ENCODE results near the gene YIPF6. TPM values are rescaled to one million over a fixed set of nuclear protein-coding genes. Genes with fewer than 3 reads are reported as not detected.

The YIPF6 gene
- total and polyA plus RNA-seq, 2 donors (not counting 1 experiment from before 2014, with no cell fraction given) = 2.4 to 18.6 TPM

DNA sequence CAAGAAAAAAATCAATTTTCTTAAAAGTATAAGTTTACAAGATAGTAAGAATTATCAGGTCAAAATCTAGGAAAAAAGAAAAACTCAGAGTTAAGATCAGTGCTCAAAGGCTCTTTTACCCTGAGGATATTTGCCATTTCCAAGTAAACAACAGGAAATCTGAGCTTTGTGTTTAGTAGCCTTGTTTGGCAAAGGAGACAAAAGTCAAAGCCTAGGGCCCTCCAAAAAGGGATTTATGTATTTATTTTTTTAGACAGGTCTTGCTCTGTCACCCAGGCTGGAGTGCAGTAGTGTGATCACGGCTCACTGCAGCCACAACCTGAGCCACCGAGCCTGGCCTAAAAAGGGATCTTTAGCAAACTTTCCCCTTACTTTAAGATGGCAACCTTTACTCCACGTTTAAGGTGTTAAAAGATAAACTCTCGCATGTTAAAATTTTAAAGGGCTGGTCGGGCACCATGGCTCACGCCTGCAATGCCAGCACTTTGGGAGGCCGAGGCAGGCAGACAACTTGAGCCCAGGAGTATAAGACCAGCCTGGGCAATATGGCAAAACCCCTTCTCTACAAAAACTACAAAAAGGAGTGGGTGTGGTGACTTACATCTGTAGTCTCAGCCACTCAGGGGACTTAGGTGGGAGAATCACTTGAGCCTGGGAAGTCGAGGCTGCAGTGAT lies 44.2 kb upstream of the YIPF6 start:
- WGBS (ENCODE audit: insufficient coverage) = no CpG with 5 or more reads among the region's 8 CpGs
- no peaks in the 10 kb centered on the region for H3K9me3 ChIP-seq (ENCODE audit: control extremely low read depth in 1 of 3, control insufficient read depth in 2 of 3, insufficient read depth in 1 of 3, low read length in 2 of 3)
- Mint-ChIP-seq H3K4me1 (no peaks in the 10 kb centered on the region), H3K4me3 (no peak overlapping the region), H3K9me3 (ENCODE audit: insufficient read depth) (no peaks in the 10 kb centered on the region), H3K27ac (no peak overlapping the region), H3K27me3 (no peaks in the 10 kb centered on the region)
- H3K4me2 ChIP-seq (replicated peaks; ENCODE audit: low read depth, low read length, poor library complexity, severe bottlenecking) = no peak overlapping the region
- CTCF ChIA-PET = no interaction called here
- no peaks in the 10 kb centered on the region for H3K79me2 ChIP-seq (ENCODE audit: control insufficient read depth, insufficient read depth, low read length)
- intact Hi-C loops (cut with micrococcal nuclease) = no loop called here
- H3K4me3 ChIP-seq (ENCODE audit: control extremely low read depth in 1 of 5, extremely low read depth in 1 of 5, insufficient read depth in 1 of 5, low read depth in 2 of 5, low read length in 4 of 5) = no peak overlapping the region
- POLR2A ChIA-PET = no interaction called here
- H4K20me1 ChIP-seq (ENCODE audit: control insufficient read depth, insufficient read depth, low read length, poor library complexity, severe bottlenecking) = no peaks in the 10 kb centered on the region
- H3K27me3 ChIP-seq (replicated peaks in 1 of 4; ENCODE audit: control extremely low read depth in 1 of 4, control insufficient read depth in 3 of 4, insufficient read depth in 4 of 4, low read length in 3 of 4) = no peaks in the 10 kb centered on the region
- H3K36me3 ChIP-seq (replicated peaks in 1 of 2; ENCODE audit: control extremely low read depth in 1 of 2, control insufficient read depth in 1 of 2, extremely low read depth in 1 of 2, insufficient read depth in 2 of 2, low read length in 1 of 2) = no peaks in the 10 kb centered on the region
- no peak overlapping the region for H3K27ac ChIP-seq (ENCODE audit: low read length in 2 of 2)
- ATAC-seq (ENCODE audit: low read depth) (no peak), DNase-seq (no peak)
- no peaks in the 10 kb centered on the region for H3K4me1 ChIP-seq (ENCODE audit: control insufficient read depth in 2 of 2, insufficient read depth in 2 of 2, low read length in 2 of 2)
- H2AFZ ChIP-seq (ENCODE audit: insufficient read depth, low read depth, low read length, poor library complexity, severe bottlenecking) = no peak overlapping the region
- no peak overlapping the region for H3K9ac ChIP-seq (ENCODE audit: low read length)
- TF ChIP-seq EZH2 (IDR thresholded peaks at IDR 0.05; ENCODE audit: borderline replicate concordance, insufficient read depth, low read depth, low read length, poor library complexity, severe bottlenecking) = no peak
- TF ChIP-seq, protein P1, sequence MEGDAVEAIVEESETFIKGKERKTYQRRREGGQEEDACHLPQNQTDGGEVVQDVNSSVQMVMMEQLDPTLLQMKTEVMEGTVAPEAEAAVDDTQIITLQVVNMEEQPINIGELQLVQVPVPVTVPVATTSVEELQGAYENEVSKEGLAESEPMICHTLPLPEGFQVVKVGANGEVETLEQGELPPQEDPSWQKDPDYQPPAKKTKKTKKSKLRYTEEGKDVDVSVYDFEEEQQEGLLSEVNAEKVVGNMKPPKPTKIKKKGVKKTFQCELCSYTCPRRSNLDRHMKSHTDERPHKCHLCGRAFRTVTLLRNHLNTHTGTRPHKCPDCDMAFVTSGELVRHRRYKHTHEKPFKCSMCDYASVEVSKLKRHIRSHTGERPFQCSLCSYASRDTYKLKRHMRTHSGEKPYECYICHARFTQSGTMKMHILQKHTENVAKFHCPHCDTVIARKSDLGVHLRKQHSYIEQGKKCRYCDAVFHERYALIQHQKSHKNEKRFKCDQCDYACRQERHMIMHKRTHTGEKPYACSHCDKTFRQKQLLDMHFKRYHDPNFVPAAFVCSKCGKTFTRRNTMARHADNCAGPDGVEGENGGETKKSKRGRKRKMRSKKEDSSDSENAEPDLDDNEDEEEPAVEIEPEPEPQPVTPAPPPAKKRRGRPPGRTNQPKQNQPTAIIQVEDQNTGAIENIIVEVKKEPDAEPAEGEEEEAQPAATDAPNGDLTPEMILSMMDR (IDR thresholded peaks at IDR 0.05) = no peak

DNA sequence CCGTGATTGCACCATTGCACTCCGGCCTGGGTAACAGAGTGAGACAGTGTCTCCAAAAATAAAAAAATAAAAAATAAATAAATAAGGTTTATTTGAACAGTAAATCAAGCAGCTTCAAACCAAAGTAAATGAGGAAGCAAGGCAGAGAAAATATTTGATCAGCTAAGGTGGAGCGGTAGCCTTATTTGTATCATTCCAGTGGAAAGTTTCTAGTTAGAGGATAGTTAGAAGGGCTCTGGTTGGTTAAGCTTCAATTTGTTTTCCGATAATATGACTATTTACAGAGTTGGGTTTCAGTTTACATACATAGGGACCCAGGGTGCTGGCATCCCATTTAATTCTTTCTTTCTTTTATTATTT lies 43.7 kb upstream of the YIPF6 start:
- WGBS (ENCODE audit: insufficient coverage) = no CpG with 5 or more reads among the region's 4 CpGs
- POLR2A ChIA-PET = no interaction called here
- no peak for ATAC-seq (ENCODE audit: low read depth)

More for the DNA sequence above, 43.7 kb upstream of the YIPF6 start:
- H3K79me2 ChIP-seq (ENCODE audit: control insufficient read depth, insufficient read depth, low read length) = no peaks in the 10 kb centered on the region
- no peak for TF ChIP-seq EZH2 (IDR thresholded peaks at IDR 0.05; ENCODE audit: borderline replicate concordance, insufficient read depth, low read depth, low read length, poor library complexity, severe bottlenecking)
- TF ChIP-seq, protein P1 (IDR thresholded peaks at IDR 0.05) = no peak
- H3K4me1 Mint-ChIP-seq = no peaks in the 10 kb centered on the region
- H3K9me3 ChIP-seq (ENCODE audit: control extremely low read depth in 1 of 3, control insufficient read depth in 2 of 3, insufficient read depth in 1 of 3, low read length in 2 of 3) = no peaks in the 10 kb centered on the region
- H3K4me2 ChIP-seq (replicated peaks; ENCODE audit: low read depth, low read length, poor library complexity, severe bottlenecking) = no peak overlapping the region
- H3K27ac Mint-ChIP-seq = no peak overlapping the region
- no peak overlapping the region for H3K4me3 ChIP-seq (ENCODE audit: control extremely low read depth in 1 of 5, extremely low read depth in 1 of 5, insufficient read depth in 1 of 5, low read depth in 2 of 5, low read length in 4 of 5)
- no peaks in the 10 kb centered on the region for H3K27me3 Mint-ChIP-seq
- intact Hi-C loops (cut with micrococcal nuclease) = no loop called here
- no peaks in the 10 kb centered on the region for H4K20me1 ChIP-seq (ENCODE audit: control insufficient read depth, insufficient read depth, low read length, poor library complexity, severe bottlenecking)
- CTCF ChIA-PET = no interaction called here
- no peaks in the 10 kb centered on the region for H3K9me3 Mint-ChIP-seq (ENCODE audit: insufficient read depth)
- H3K27ac ChIP-seq (ENCODE audit: low read length in 2 of 2) = no peak overlapping the region
- H2AFZ ChIP-seq (ENCODE audit: insufficient read depth, low read depth, low read length, poor library complexity, severe bottlenecking) = no peak overlapping the region
- H3K9ac ChIP-seq (ENCODE audit: low read length) = no peak overlapping the region
- H3K4me1 ChIP-seq (ENCODE audit: control insufficient read depth in 2 of 2, insufficient read depth in 2 of 2, low read length in 2 of 2) = no peaks in the 10 kb centered on the region
- H3K27me3 ChIP-seq (replicated peaks in 1 of 4; ENCODE audit: control extremely low read depth in 1 of 4, control insufficient read depth in 3 of 4, insufficient read depth in 4 of 4, low read length in 3 of 4) = no peaks in the 10 kb centered on the region
- no peak for DNase-seq
- no peak overlapping the region for H3K4me3 Mint-ChIP-seq
- no peaks in the 10 kb centered on the region for H3K36me3 ChIP-seq (replicated peaks in 1 of 2; ENCODE audit: control extremely low read depth in 1 of 2, control insufficient read depth in 1 of 2, extremely low read depth in 1 of 2, insufficient read depth in 2 of 2, low read length in 1 of 2)

All from B cell (primary cell).